A549 (cell line): Measurements from ENCODE around the gene FBXL7.

Experiments
- CTCF ChIP-seq: fragments of >200 bp; sonication (Bioruptor Twin); formaldehyde crosslinking; IDR thresholded peaks from 3 replicates; pipeline ENCODE4 v1.5.1; 2016
- ELK1 ChIP-seq: fragments of 150-350 bp; IDR thresholded peaks from 2 replicates; pipeline ENCODE4 v1.6.1; 2014; ENCODE audit warnings: low read depth, mild to moderate bottlenecking, low read length
- FOSL2 ChIP-seq, 2 experiments: fragments of 450-650 bp in 1 of 2; fragments of >200 bp in 1 of 2; sonication (Bioruptor Twin) in 1 of 2; formaldehyde crosslinking; IDR thresholded peaks; 2 replicates each; pipeline versions ENCODE4 v1.5.0 to v1.6.1; 2016 to 2020; ENCODE audit warnings: mild to moderate bottlenecking in 1 of 2, moderate library complexity in 1 of 2
- HOXB5 ChIP-seq: fragments of 250-450 bp; sonication (Bioruptor Pico); IDR thresholded peaks from 2 replicates; pipeline ENCODE4 v1.5.0; 2020; ENCODE audit warnings: mild to moderate bottlenecking, moderate library complexity
- JUN ChIP-seq, 2 experiments: fragments of >200 bp; sonication (Bioruptor Twin); formaldehyde crosslinking; IDR thresholded peaks; 2 replicates in 1 of 2; 3 replicates in 1 of 2; pipeline ENCODE4 v1.6.1; 2016 to 2017
- MAFK ChIP-seq: fragments of 450-650 bp; IDR thresholded peaks from 2 replicates; pipeline ENCODE4 v1.6.1; 2014; ENCODE audit not compliant: partially characterized antibody
- MYC ChIP-seq: IDR thresholded peaks from 2 replicates; pipeline ENCODE4 v1.6.1; 2012; ENCODE audit warnings: mild to moderate bottlenecking, inconsistent platforms, low read length, improper control_type of control experiment, borderline replicate concordance
- PBX3 ChIP-seq: IDR thresholded peaks from 2 replicates; pipeline ENCODE4 v1.6.1; 2012
- POLR2A ChIP-seq: IDR thresholded peaks from 2 replicates; pipeline ENCODE4 v1.6.1; 2012; ENCODE audit warnings: mild to moderate bottlenecking, low read length
- RAD21 ChIP-seq, 2 experiments: fragments of >200 bp in 1 of 2; sonication (Bioruptor Twin) in 1 of 2; formaldehyde crosslinking in 1 of 2; IDR thresholded peaks in 1 of 2; conservative IDR thresholded peaks in 1 of 2; 2 replicates in 1 of 2; 3 replicates in 1 of 2; pipeline ENCODE4 v1.6.1; 2012 to 2018; ENCODE audit warnings: inconsistent platforms in 1 of 2
- RNF2 ChIP-seq: fragments of 200-600 bp; sonication (generic); IDR thresholded peaks from 2 replicates; pipeline ENCODE4 v1.6.1; 2016; ENCODE audit warnings: low read depth, mild to moderate bottlenecking, antibody characterized with exemption, moderate library complexity, borderline replicate concordance

GRCh38 chr5:15545082-15545481 lies 45.1 kb downstream of the FBXL7 start:
- TF ChIP-seq MAFK = no peak
- no peak for TF ChIP-seq CTCF
- TF ChIP-seq FOSL2 (IDR thresholded peaks at IDR 0.05) = no peak
- no peak for TF ChIP-seq FOSL2 (CRISPR knock-in tag; IDR thresholded peaks at IDR 0.05)
- no peak for TF ChIP-seq PBX3
- TF ChIP-seq ELK1 = no peak
- TF ChIP-seq RAD21 (conservative IDR thresholded peaks at IDR 0.05 in 1 of 2, IDR thresholded peaks at IDR 0.05 in 1 of 2) = no peak
- TF ChIP-seq HOXB5 (CRISPR knock-in tag) = no peak
- no peak for TF ChIP-seq RNF2
- TF ChIP-seq POLR2A = no peak
- no peak for TF ChIP-seq MYC
- TF ChIP-seq JUN (IDR thresholded peaks at IDR 0.05) = no peak
